Liver (tissue), 3 donors: ENCODE results near the gene SPINK1.

ENCODE experiments used
- ATF3 ChIP-seq: IDR thresholded peaks from 2 replicates; pipeline ENCODE4 v1.6.1; 2016; ENCODE audit warnings: antibody characterized with exemption
- CTCF ChIP-seq: fragments of 150-350 bp; IDR thresholded peaks from 2 replicates; pipeline ENCODE4 v1.5.1; 2017; ENCODE audit warnings: improper control_type of control experiment, low read depth, low read length; ENCODE audit not compliant: missing input control
- FOXA1 ChIP-seq: IDR thresholded peaks from 2 replicates; pipeline ENCODE4 v1.6.1; 2016; ENCODE audit warnings: antibody characterized with exemption
- GABPA ChIP-seq, 2 donors: IDR thresholded peaks in 1 of 2; conservative IDR thresholded peaks in 1 of 2; 2 replicates each; pipeline ENCODE4 v1.6.1; 2016; ENCODE audit warnings: antibody characterized with exemption in 2 of 2, mild to moderate bottlenecking in 1 of 2, moderate library complexity in 1 of 2
- HNF4A ChIP-seq, 2 donors: conservative IDR thresholded peaks; 2 replicates each; pipeline ENCODE4 v1.6.1; 2016; ENCODE audit warnings: antibody characterized with exemption in 2 of 2, mild to moderate bottlenecking in 2 of 2
- JUND ChIP-seq, 2 donors: IDR thresholded peaks; 2 replicates each; pipeline ENCODE4 v1.6.1; 2016; ENCODE audit warnings: antibody characterized with exemption in 2 of 2
- MAX ChIP-seq: IDR thresholded peaks from 2 replicates; pipeline ENCODE4 v1.6.1; 2016; ENCODE audit warnings: antibody characterized with exemption
- RAD21 ChIP-seq, 2 donors: IDR thresholded peaks; 2 replicates each; pipeline ENCODE4 v1.6.1; 2016; ENCODE audit warnings: antibody characterized with exemption in 2 of 2, mild to moderate bottlenecking in 2 of 2
- SP1 ChIP-seq: IDR thresholded peaks from 2 replicates; pipeline ENCODE4 v1.6.1; 2018; ENCODE audit warnings: antibody characterized with exemption, mild to moderate bottlenecking
- TAF1 ChIP-seq: conservative IDR thresholded peaks from 2 replicates; pipeline ENCODE4 v1.6.1; 2016; ENCODE audit warnings: antibody characterized with exemption, mild to moderate bottlenecking
- YY1 ChIP-seq: IDR thresholded peaks from 2 replicates; pipeline ENCODE4 v1.6.1; 2016; ENCODE audit warnings: antibody characterized with exemption, mild to moderate bottlenecking
- donor health status: healthy.
- donor health status: healthy.

GRCh38 chr5:147878066-147878759, 46.7 kb upstream of the SPINK1 start, which contains the start of gene SCGB3A2:
- no peak for TF ChIP-seq CTCF
- TF ChIP-seq SP1: no peak
- no peak for TF ChIP-seq FOXA1
- no peak for TF ChIP-seq MAX
- no peak for TF ChIP-seq ATF3
- TF ChIP-seq JUND (IDR thresholded peaks at IDR 0.05): no peak
- no peak for TF ChIP-seq YY1
- no peak for TF ChIP-seq RAD21 (IDR thresholded peaks at IDR 0.05)
- TF ChIP-seq HNF4A (conservative IDR thresholded peaks at IDR 0.05): no peak
- no peak for TF ChIP-seq TAF1
- TF ChIP-seq GABPA (IDR thresholded peaks at IDR 0.05 in 1 of 2, conservative IDR thresholded peaks at IDR 0.05 in 1 of 2): no peak
